SK-N-SH treated with all-trans-retinoic acid at 6 μM for 48 hours (cell line): ENCODE data around the gene MANSC4.

ENCODE experiments used
- ARNTL ChIP-seq: fragments of 450-650 bp; formaldehyde crosslinking; IDR thresholded peaks from 2 replicates; pipeline ENCODE4 v1.5.0; 2020; ENCODE audit warnings: low read depth, mild to moderate bottlenecking, moderate library complexity, borderline replicate concordance
- ESRRG ChIP-seq: fragments of 250-450 bp; sonication (Bioruptor Pico); IDR thresholded peaks from 2 replicates; pipeline ENCODE4 v1.6.1; 2021; ENCODE audit warnings: mild to moderate bottlenecking
- PPARA ChIP-seq: fragments of 250-450 bp; sonication (Bioruptor Pico); IDR thresholded peaks from 2 replicates; pipeline ENCODE4 v1.5.0; 2020; ENCODE audit warnings: mild to moderate bottlenecking, borderline replicate concordance
- RARB ChIP-seq: fragments of 250-450 bp; sonication (Bioruptor Pico); IDR thresholded peaks from 2 replicates; pipeline ENCODE4 v1.8.0; 2021; ENCODE audit warnings: mild to moderate bottlenecking, moderate library complexity
- TCF4 ChIP-seq: fragments of 250-450 bp; sonication (Bioruptor Pico); IDR thresholded peaks from 2 replicates; pipeline ENCODE4 v1.8.0; 2021; ENCODE audit warnings: mild to moderate bottlenecking, moderate library complexity, borderline replicate concordance
- ZFP3 ChIP-seq: fragments of 250-450 bp; sonication (Bioruptor Pico); IDR thresholded peaks from 2 replicates; pipeline ENCODE4 v1.5.0; 2020; ENCODE audit warnings: mild to moderate bottlenecking, moderate library complexity
- ZFP30 ChIP-seq: fragments of 450-650 bp; formaldehyde crosslinking; IDR thresholded peaks from 2 replicates; pipeline ENCODE4 v1.5.0; 2022; ENCODE audit warnings: mild to moderate bottlenecking, moderate library complexity
- ZNF565 ChIP-seq: fragments of 450-650 bp; formaldehyde crosslinking; conservative IDR thresholded peaks from 2 replicates; pipeline ENCODE4 v1.5.0; 2020; ENCODE audit warnings: low read depth, mild to moderate bottlenecking, moderate library complexity
- ZNF70 ChIP-seq: fragments of 450-650 bp; formaldehyde crosslinking; IDR thresholded peaks from 2 replicates; pipeline ENCODE4 v1.5.0; 2020; ENCODE audit warnings: mild to moderate bottlenecking, moderate library complexity
- TF ChIP-seq, protein P1 (sequence below): fragments of 250-450 bp; sonication (Bioruptor Pico); IDR thresholded peaks from 2 replicates; pipeline ENCODE4 v1.8.0; 2020; ENCODE audit warnings: mild to moderate bottlenecking, moderate library complexity, borderline replicate concordance
- TF ChIP-seq, protein P2 (sequence below): fragments of 250-450 bp; sonication (Bioruptor Pico); IDR thresholded peaks from 2 replicates; pipeline ENCODE4 v1.5.1; 2021; ENCODE audit warnings: mild to moderate bottlenecking, moderate library complexity
- TF ChIP-seq, protein P3 (sequence below): fragments of 250-450 bp; sonication (Bioruptor Pico); IDR thresholded peaks from 2 replicates; pipeline ENCODE4 v1.5.0; 2020; ENCODE audit warnings: mild to moderate bottlenecking, moderate library complexity

DNA sequence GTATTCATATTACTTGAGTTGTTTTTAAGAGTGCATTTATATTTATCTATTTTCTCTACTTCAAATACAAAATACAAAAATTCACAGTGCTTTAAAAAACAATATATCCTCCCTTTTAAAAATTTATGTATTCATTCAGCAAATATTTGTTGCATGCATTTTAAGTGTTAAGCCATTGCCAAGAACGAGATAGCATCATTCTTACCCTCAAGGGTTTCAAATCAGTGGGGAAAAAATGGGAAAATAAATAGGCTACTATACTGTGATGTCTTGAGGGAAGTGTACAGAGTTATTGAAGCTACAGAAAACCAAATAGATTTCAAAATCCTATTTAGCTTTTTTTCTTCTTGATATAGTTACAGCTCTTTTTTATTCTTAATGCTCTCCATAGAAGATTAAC lies 46.2 kb downstream of the MANSC4 start:
- TF ChIP-seq, protein P1, sequence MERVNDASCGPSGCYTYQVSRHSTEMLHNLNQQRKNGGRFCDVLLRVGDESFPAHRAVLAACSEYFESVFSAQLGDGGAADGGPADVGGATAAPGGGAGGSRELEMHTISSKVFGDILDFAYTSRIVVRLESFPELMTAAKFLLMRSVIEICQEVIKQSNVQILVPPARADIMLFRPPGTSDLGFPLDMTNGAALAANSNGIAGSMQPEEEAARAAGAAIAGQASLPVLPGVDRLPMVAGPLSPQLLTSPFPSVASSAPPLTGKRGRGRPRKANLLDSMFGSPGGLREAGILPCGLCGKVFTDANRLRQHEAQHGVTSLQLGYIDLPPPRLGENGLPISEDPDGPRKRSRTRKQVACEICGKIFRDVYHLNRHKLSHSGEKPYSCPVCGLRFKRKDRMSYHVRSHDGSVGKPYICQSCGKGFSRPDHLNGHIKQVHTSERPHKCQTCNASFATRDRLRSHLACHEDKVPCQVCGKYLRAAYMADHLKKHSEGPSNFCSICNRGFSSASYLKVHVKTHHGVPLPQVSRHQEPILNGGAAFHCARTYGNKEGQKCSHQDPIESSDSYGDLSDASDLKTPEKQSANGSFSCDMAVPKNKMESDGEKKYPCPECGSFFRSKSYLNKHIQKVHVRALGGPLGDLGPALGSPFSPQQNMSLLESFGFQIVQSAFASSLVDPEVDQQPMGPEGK (CRISPR knock-in tag) = no peak
- TF ChIP-seq ARNTL (CRISPR knock-in tag) = no peak
- TF ChIP-seq ZFP30 (CRISPR knock-in tag) = no peak
- no peak for TF ChIP-seq ZFP3
- TF ChIP-seq PPARA (CRISPR knock-in tag) = no peak
- no peak for TF ChIP-seq ZNF565 (CRISPR knock-in tag)
- no peak for TF ChIP-seq RARB (CRISPR knock-in tag)
- TF ChIP-seq, protein P2, sequence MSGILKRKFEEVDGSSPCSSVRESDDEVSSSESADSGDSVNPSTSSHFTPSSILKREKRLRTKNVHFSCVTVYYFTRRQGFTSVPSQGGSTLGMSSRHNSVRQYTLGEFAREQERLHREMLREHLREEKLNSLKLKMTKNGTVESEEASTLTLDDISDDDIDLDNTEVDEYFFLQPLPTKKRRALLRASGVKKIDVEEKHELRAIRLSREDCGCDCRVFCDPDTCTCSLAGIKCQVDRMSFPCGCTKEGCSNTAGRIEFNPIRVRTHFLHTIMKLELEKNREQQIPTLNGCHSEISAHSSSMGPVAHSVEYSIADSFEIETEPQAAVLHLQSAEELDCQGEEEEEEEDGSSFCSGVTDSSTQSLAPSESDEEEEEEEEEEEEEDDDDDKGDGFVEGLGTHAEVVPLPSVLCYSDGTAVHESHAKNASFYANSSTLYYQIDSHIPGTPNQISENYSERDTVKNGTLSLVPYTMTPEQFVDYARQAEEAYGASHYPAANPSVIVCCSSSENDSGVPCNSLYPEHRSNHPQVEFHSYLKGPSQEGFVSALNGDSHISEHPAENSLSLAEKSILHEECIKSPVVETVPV (CRISPR knock-in tag) = no peak
- no peak for TF ChIP-seq TCF4 (CRISPR knock-in tag)
- TF ChIP-seq, protein P3, sequence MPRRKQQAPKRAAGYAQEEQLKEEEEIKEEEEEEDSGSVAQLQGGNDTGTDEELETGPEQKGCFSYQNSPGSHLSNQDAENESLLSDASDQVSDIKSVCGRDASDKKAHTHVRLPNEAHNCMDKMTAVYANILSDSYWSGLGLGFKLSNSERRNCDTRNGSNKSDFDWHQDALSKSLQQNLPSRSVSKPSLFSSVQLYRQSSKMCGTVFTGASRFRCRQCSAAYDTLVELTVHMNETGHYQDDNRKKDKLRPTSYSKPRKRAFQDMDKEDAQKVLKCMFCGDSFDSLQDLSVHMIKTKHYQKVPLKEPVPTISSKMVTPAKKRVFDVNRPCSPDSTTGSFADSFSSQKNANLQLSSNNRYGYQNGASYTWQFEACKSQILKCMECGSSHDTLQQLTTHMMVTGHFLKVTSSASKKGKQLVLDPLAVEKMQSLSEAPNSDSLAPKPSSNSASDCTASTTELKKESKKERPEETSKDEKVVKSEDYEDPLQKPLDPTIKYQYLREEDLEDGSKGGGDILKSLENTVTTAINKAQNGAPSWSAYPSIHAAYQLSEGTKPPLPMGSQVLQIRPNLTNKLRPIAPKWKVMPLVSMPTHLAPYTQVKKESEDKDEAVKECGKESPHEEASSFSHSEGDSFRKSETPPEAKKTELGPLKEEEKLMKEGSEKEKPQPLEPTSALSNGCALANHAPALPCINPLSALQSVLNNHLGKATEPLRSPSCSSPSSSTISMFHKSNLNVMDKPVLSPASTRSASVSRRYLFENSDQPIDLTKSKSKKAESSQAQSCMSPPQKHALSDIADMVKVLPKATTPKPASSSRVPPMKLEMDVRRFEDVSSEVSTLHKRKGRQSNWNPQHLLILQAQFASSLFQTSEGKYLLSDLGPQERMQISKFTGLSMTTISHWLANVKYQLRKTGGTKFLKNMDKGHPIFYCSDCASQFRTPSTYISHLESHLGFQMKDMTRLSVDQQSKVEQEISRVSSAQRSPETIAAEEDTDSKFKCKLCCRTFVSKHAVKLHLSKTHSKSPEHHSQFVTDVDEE (CRISPR knock-in tag) = no peak
- TF ChIP-seq ZNF70 (CRISPR knock-in tag) = no peak
- TF ChIP-seq ESRRG = no peak
